Astrocyte (in vitro differentiated cells and primary cell): ENCODE results near the gene CYP19A1. TPM values are rescaled to one million over a fixed set of nuclear protein-coding genes. Genes with fewer than 3 reads are reported as not detected.

Experiments
- DNase-seq: peaks from one replicate; pipeline ENCODE4 v3.0.0-alpha.2; 2010; ENCODE audit warnings: low read depth
- FAIRE-seq: peaks from 2 replicates; lab custom pipeline; 2011; peaks lifted over from hg19 to GRCh38; lab: Jason Lieb, UNC
- H2AFZ ChIP-seq: 2 replicates; pipeline ENCODE4 v1.6.0; 2012; ENCODE audit warnings: low read depth, low read length, inconsistent platforms
- H3K27ac ChIP-seq: 2 replicates; pipeline ENCODE4 v1.5.1; 2011; ENCODE audit warnings: low read depth, low read length, inconsistent platforms
- H3K27me3 ChIP-seq: 2 replicates; pipeline ENCODE4 v1.6.0; 2011; ENCODE audit warnings: low read length, inconsistent platforms; ENCODE audit not compliant: insufficient read depth
- H3K36me3 ChIP-seq: 2 replicates; pipeline ENCODE4 v1.5.1; 2011; ENCODE audit warnings: low read length, inconsistent platforms; ENCODE audit not compliant: insufficient read depth
- H3K4me1 ChIP-seq: 2 replicates; pipeline ENCODE4 v1.5.1; 2011; ENCODE audit warnings: low read length, inconsistent platforms; ENCODE audit not compliant: insufficient read depth
- H3K4me2 ChIP-seq: 2 replicates; pipeline ENCODE4 v1.6.0; 2012; ENCODE audit warnings: low read length, inconsistent platforms
- H3K4me3 ChIP-seq: 2 replicates; pipeline ENCODE4 v1.5.1; 2011; ENCODE audit warnings: low read depth, mild to moderate bottlenecking, low read length, inconsistent platforms; ENCODE audit not compliant: insufficient read depth
- H3K79me2 ChIP-seq: 2 replicates; pipeline ENCODE4 v1.6.0; 2012; ENCODE audit warnings: mild to moderate bottlenecking, low read length, inconsistent platforms; ENCODE audit not compliant: insufficient read depth
- H3K9ac ChIP-seq: 2 replicates; pipeline ENCODE4 v1.6.0; 2012; ENCODE audit warnings: mild to moderate bottlenecking, low read length, inconsistent platforms
- H3K9me3 ChIP-seq: 2 replicates; pipeline ENCODE4 v1.5.1; 2012; ENCODE audit warnings: low read depth, mild to moderate bottlenecking, low read length, inconsistent platforms; ENCODE audit not compliant: insufficient read depth
- H4K20me1 ChIP-seq: 2 replicates; pipeline ENCODE4 v1.6.0; 2012; ENCODE audit warnings: low read length, inconsistent platforms; ENCODE audit not compliant: insufficient read depth
- H3K27ac Mint-ChIP-seq: one replicate; pipeline ENCODE4 v1.8.0; 2021; ENCODE audit warnings: mild to moderate bottlenecking, mixed read lengths; ENCODE audit not compliant: unreplicated experiment
- H3K27me3 Mint-ChIP-seq: one replicate; pipeline ENCODE4 v1.8.0; 2021; ENCODE audit warnings: low read depth, mixed read lengths; ENCODE audit not compliant: unreplicated experiment
- H3K36me3 Mint-ChIP-seq: one replicate; pipeline ENCODE4 v1.8.0; 2021; ENCODE audit warnings: low read depth, mixed read lengths; ENCODE audit not compliant: unreplicated experiment
- H3K4me1 Mint-ChIP-seq: one replicate; pipeline ENCODE4 v1.8.0; 2021; ENCODE audit warnings: low read depth, mixed read lengths; ENCODE audit not compliant: unreplicated experiment
- H3K4me3 Mint-ChIP-seq: one replicate; pipeline ENCODE4 v1.8.0; 2021; ENCODE audit warnings: mild to moderate bottlenecking, moderate library complexity, mixed read lengths; ENCODE audit not compliant: unreplicated experiment
- H3K9me3 Mint-ChIP-seq: one replicate; pipeline ENCODE4 v1.8.0; 2021; ENCODE audit warnings: mild to moderate bottlenecking, mixed read lengths; ENCODE audit not compliant: unreplicated experiment
- CTCF ChIP-seq: IDR thresholded peaks from 2 replicates; pipeline ENCODE4 v1.5.1; 2011; ENCODE audit warnings: low read depth, mild to moderate bottlenecking, inconsistent platforms, low read length, moderate library complexity; ENCODE audit not compliant: insufficient read depth
- EZH2 ChIP-seq: IDR thresholded peaks from 2 replicates; pipeline ENCODE4 v1.6.1; 2012; ENCODE audit warnings: mild to moderate bottlenecking, low read length, inconsistent platforms; ENCODE audit not compliant: insufficient read depth
- total RNA-seq: library from RNA; stranded (reverse); gene quantifications from 2 replicates; pipeline ENCODE4 v1.2.1, GENCODE V29; 2021

The CYP19A1 gene
- total RNA-seq, 1 donor from 2014 or later = 0.75 TPM

DNA sequence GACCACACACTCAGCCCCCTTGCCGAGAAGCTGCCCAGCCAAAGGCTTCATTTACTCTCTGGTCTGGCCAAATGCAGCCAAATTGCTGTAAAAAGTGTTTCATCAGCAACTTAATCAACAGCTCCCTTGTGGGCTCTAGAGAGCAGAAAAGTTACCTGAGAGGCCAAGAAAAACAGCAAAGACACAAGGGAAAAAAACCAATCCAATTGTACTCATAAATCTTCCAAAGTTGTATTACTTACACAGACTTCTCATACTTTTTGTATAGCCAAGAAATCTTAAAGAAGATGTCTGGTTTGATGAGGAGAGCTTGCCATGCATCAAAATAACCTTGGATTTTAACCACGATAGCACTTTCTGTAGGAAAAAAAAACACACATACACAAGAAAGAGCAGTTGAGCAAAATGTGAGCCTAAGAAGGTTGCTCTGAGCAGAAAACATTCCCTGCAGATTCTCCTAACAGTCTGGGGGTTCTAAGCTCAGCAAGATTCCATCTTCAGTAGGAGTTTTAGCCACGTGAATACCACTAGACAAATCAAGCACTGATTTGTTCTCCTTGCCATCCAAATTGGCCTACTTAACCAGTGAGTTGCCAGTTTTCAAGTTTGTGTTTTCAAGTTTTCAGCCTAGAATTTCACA, 120.0 kb downstream of the CYP19A1 start:
- Histone ChIP-seq H4K20me1 (no peaks in the 10 kb centered on the region), H3K79me2 (no peaks in the 10 kb centered on the region), H3K9ac (no peak overlapping the region), H3K4me1 (no peaks in the 10 kb centered on the region), H2AFZ (no peak overlapping the region), H3K27me3 (peaks cover 1% of the 10 kb centered on the region), H3K36me3 (no peaks in the 10 kb centered on the region), H3K9me3 (no peaks in the 10 kb centered on the region), H3K4me2 (no peak overlapping the region), H3K27ac (no peak overlapping the region), H3K4me3 (no peak overlapping the region)
- no peaks in the 10 kb centered on the region for H3K9me3 Mint-ChIP-seq
- H3K4me1 Mint-ChIP-seq = peaks cover 1% of the 10 kb centered on the region
- TF ChIP-seq CTCF = no peak
- no peak for TF ChIP-seq EZH2
- H3K27me3 Mint-ChIP-seq = peaks cover 22% of the 10 kb centered on the region
- peak; percentile 46 for DNase-seq
- H3K4me3 Mint-ChIP-seq = no peak overlapping the region
- FAIRE-seq = no peak
- H3K27ac Mint-ChIP-seq = no peak overlapping the region
- H3K36me3 Mint-ChIP-seq = no peaks in the 10 kb centered on the region

DNA sequence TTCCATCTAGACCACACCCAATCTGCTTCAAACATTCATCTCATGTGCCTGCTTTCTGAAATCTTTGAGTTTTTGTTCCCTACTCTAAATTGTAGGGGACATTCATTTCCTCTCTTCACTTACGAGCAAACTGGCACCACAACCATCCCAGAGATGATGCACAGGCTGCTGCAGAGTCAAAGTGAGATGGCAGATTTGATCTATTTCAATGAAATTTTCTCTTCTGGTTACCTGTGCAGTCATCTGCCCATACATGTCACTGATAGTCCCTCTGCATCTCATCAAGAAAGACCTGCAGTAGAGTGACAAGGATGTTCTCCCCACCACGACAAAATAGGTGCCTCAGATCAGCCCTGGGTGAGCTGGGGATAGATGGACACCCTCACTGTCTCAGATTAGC, 125.5 kb downstream of the CYP19A1 start:
- DNase-seq = no peak
- Histone ChIP-seq H3K9ac (no peak overlapping the region), H3K36me3 (no peaks in the 10 kb centered on the region), H3K79me2 (no peaks in the 10 kb centered on the region), H3K4me3 (no peak overlapping the region), H3K4me2 (no peak overlapping the region), H2AFZ (no peak overlapping the region), H3K4me1 (no peaks in the 10 kb centered on the region), H3K27ac (no peak overlapping the region), H3K27me3 (peaks cover 10% of the 10 kb centered on the region), H4K20me1 (no peaks in the 10 kb centered on the region), H3K9me3 (no peaks in the 10 kb centered on the region)
- Mint-ChIP-seq H3K27ac (no peak overlapping the region), H3K4me3 (no peak overlapping the region), H3K9me3 (no peaks in the 10 kb centered on the region), H3K27me3 (peaks cover 43% of the 10 kb centered on the region), H3K4me1 (no peaks in the 10 kb centered on the region), H3K36me3 (no peaks in the 10 kb centered on the region)
- FAIRE-seq = no peak
- no peak for TF ChIP-seq EZH2
- no peak for TF ChIP-seq CTCF

- H3K36me3 Mint-ChIP-seq = no peaks in the 10 kb centered on the region
- H3K27ac Mint-ChIP-seq = no peak overlapping the region
- H3K9me3 Mint-ChIP-seq = no peaks in the 10 kb centered on the region
- Histone ChIP-seq H3K27me3 (peaks cover 10% of the 10 kb centered on the region), H3K4me1 (no peaks in the 10 kb centered on the region), H3K9ac (no peak overlapping the region), H3K27ac (no peak overlapping the region), H4K20me1 (no peaks in the 10 kb centered on the region), H3K36me3 (no peaks in the 10 kb centered on the region), H2AFZ (no peak overlapping the region), H3K4me2 (no peak overlapping the region), H3K79me2 (no peaks in the 10 kb centered on the region), H3K4me3 (no peak overlapping the region), H3K9me3 (no peaks in the 10 kb centered on the region)
- H3K4me3 Mint-ChIP-seq = no peak overlapping the region
- H3K27me3 Mint-ChIP-seq = peaks cover 46% of the 10 kb centered on the region
- DNase-seq (no peak), FAIRE-seq (no peak)
- TF ChIP-seq CTCF (no peak), EZH2 (no peak)
- H3K4me1 Mint-ChIP-seq = no peaks in the 10 kb centered on the region
Observed at GRCh38 chr15:51212239-51212638, 126.2 kb downstream of the CYP19A1 start.
